Heart right ventricle (tissue), 16 donors: ENCODE results near the gene ZNF185. TPM values are rescaled to one million over a fixed set of nuclear protein-coding genes. Genes with fewer than 3 reads are reported as not detected.

Experiments
- ATAC-seq, 8 donors: fragments of 200-7000 bp; cut with Tn5 transposase; one replicate each; pipeline ENCODE4 v1.9.1; 2020; ENCODE audit warnings: mild to moderate bottlenecking in 8 of 8, moderate library complexity in 8 of 8, moderate number of reproducible peaks in 1 of 8
- DNase-seq, 2 donors: peaks; one replicate each; pipeline ENCODE4 v3.0.0-alpha.2; 2020
- H3K27ac ChIP-seq, 10 donors: fragments of 200-600 bp; sonication (generic) in 2 of 10; one replicate each; pipeline versions ENCODE4 v1.5.0 to v1.8.0; 2020 to 2022; ENCODE audit warnings: mild to moderate bottlenecking in 3 of 10
- H3K27me3 ChIP-seq, 7 donors: fragments of 200-600 bp; one replicate each; pipeline ENCODE4 v1.8.0; 2021 to 2022; ENCODE audit warnings: mild to moderate bottlenecking in 2 of 7
- H3K36me3 ChIP-seq, 9 donors: fragments of 200-600 bp; sonication (generic) in 1 of 9; one replicate each; pipeline versions ENCODE4 v1.5.0 to v1.8.0; 2020 to 2022; ENCODE audit warnings: mild to moderate bottlenecking in 2 of 9
- H3K4me1 ChIP-seq, 9 donors: fragments of 200-600 bp; sonication (generic) in 1 of 9; one replicate each; pipeline versions ENCODE4 v1.5.0 to v1.8.0; 2020 to 2022; ENCODE audit warnings: mild to moderate bottlenecking in 4 of 9
- H3K4me3 ChIP-seq, 10 donors: fragments of 200-600 bp; sonication (generic) in 2 of 10; one replicate each; pipeline versions ENCODE4 v1.5.0 to v1.8.0; 2020 to 2022; ENCODE audit warnings: mild to moderate bottlenecking in 7 of 10, moderate library complexity in 2 of 10
- H3K9me3 ChIP-seq, 11 donors: fragments of 200-600 bp in 10 of 11; sonication (generic) in 2 of 11; one replicate each; pipeline versions ENCODE4 v1.5.0 to v1.8.0; 2013 to 2022; ENCODE audit warnings: mild to moderate bottlenecking in 2 of 11, control low read depth in 1 of 11, moderate library complexity in 1 of 11
- WGBS, 2 donors: extraction: QIAGEN DNeasy Blood & Tissue Kit; methylation state at CpG; one replicate each; pipeline ENCODE4 v1.1.7; 2013; ENCODE audit warnings: inconsistent platforms in 1 of 2; 5-methylcytosine and 5-hydroxymethylcytosine counted together
- intact Hi-C, 10 donors: fragments of 100-400 bp; cut with DNase I; formaldehyde crosslinking; loops; one replicate each; pipeline versions ENCODE4 v1.11.1 to v1.14.2; 2022
- polyA plus RNA-seq, 2 donors: library from polyadenylated mRNA; stranded (reverse); fragments of 200-250 nt; gene quantifications; one replicate each; pipeline ENCODE4 v1.2.3, GENCODE V29; 2013
- total RNA-seq, 10 donors: library from RNA; stranded (reverse); fragmentation: NEBNext Ultra II Directional in 3 of 10; extraction: Animal tissue kit (Norgen Biotek cat#: 25700) in 3 of 10; gene quantifications; one replicate each; pipeline versions ENCODE4 v1.2.1 to v1.2.4, GENCODE V29; 2021 to 2023
- TF ChIP-seq, protein P1 (sequence below), 9 donors: fragments of 200-600 bp; sonication (generic) in 2 of 9; IDR thresholded peaks; one replicate each; pipeline versions ENCODE4 v1.5.0 to v1.8.0; 2021 to 2022; ENCODE audit warnings: antibody characterized with exemption in 9 of 9, mild to moderate bottlenecking in 5 of 9, moderate library complexity in 1 of 9
- donor health status: Arrhythmogenic right ventricular cardiomyopathy.
- donor health status: ischemic (EF 13 %, LVEDD 7.1; RV severe dilation, severe dysfunction).
- donor health status: healthy with polysubstance abuse.
- donor health status: DM: no; HTN: yes; CAD: no.
- donor health status: DM: no; HTN: no; CAD: no.
- donor health status: ischemic (EF 25% LVEDD 6.9; RV normal size, moderate dysfunction).
- donor health status: ischemic (EF 25% LVEDD 5.7; RV mildly dilated, moderate dysfunction).
- donor health status: healthy.
- donor health status: DM: yes; HTN: yes; CAD: no.
- donor health status: Ischemic cardiomyopathy.
- donor health status: ischemic (EF 35%, LVEDD 5.7; RV mildly dilated, moderate dysfunction).
- donor health status: nonischemic (EF 11% LVEDD 7.7; RV severe dilation, severe dysfunction).
- donor health status: DM: yes; HTN: yes; CAD: no.
- donor health status: PGD.
- donor health status: ischemic (EF 29% LVEDD 5.4; RV normal size, mild dysfunction).
- donor health status: nonischemic (EF 23%, LVEDD 6.1; RV moderate dilation, normal function).

Gene ZNF185
- total and polyA plus RNA-seq, 12 donors, result 0.51 to 4.5 (median 1.4) TPM

DNA sequence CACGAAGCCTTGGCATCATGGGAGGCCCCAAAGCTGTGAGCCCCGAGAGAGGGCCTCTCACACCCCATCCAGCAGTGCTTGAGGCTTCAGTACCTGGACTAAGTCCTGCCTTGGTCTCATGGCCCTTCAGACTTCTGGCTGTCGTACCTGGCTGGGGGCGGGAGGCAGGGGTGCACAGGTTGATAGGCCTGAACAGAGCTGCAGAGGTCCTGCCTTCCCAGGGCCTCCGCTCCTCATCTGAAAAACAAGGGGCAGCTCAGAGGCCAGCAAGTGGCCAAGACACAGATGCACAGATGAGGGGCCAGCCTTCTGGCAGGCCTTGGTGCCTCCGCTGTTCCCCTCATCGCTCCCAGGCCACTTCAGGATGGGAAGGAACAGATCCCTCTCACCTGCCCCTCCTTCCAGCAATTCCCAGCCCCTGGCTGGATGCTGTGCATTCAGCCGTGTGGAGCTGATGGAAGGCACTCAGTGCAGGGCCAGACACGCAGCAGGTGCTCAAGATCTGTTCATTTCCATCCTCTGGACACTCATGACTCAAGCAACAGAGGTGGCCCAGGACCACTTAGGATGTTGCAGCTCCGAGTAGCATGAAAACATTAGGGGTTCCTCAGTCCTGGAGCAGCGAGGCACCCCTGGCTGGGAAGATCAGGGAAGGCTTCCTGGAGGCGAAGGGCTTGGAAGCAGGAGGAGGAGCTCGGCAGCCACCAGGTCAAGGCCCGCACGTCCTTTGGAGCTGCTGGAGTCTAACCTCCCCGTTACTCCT is 1.4 kb downstream of the ZNF185 start:
- H3K4me1 ChIP-seq, result no peaks in the 10 kb centered on the region
- TF ChIP-seq, protein P1, sequence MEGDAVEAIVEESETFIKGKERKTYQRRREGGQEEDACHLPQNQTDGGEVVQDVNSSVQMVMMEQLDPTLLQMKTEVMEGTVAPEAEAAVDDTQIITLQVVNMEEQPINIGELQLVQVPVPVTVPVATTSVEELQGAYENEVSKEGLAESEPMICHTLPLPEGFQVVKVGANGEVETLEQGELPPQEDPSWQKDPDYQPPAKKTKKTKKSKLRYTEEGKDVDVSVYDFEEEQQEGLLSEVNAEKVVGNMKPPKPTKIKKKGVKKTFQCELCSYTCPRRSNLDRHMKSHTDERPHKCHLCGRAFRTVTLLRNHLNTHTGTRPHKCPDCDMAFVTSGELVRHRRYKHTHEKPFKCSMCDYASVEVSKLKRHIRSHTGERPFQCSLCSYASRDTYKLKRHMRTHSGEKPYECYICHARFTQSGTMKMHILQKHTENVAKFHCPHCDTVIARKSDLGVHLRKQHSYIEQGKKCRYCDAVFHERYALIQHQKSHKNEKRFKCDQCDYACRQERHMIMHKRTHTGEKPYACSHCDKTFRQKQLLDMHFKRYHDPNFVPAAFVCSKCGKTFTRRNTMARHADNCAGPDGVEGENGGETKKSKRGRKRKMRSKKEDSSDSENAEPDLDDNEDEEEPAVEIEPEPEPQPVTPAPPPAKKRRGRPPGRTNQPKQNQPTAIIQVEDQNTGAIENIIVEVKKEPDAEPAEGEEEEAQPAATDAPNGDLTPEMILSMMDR (IDR thresholded peaks at IDR 0.05), result no peak
- ATAC-seq (no peak), DNase-seq (no peak)
- H3K27me3 ChIP-seq, result peaks cover 0 to 56% (median 0%) of the 10 kb centered on the region in 7 donors
- no peak overlapping the region for H3K27ac ChIP-seq
- H3K36me3 ChIP-seq, result no peaks in the 10 kb centered on the region
- H3K9me3 ChIP-seq, result no peaks in the 10 kb centered on the region
- intact Hi-C loops, result no loop called here
- H3K4me3 ChIP-seq, result no peak overlapping the region
- WGBS, 2 donors, result 96% methylated on average over 11 to 16 of the region's 16 CpGs

DNA sequence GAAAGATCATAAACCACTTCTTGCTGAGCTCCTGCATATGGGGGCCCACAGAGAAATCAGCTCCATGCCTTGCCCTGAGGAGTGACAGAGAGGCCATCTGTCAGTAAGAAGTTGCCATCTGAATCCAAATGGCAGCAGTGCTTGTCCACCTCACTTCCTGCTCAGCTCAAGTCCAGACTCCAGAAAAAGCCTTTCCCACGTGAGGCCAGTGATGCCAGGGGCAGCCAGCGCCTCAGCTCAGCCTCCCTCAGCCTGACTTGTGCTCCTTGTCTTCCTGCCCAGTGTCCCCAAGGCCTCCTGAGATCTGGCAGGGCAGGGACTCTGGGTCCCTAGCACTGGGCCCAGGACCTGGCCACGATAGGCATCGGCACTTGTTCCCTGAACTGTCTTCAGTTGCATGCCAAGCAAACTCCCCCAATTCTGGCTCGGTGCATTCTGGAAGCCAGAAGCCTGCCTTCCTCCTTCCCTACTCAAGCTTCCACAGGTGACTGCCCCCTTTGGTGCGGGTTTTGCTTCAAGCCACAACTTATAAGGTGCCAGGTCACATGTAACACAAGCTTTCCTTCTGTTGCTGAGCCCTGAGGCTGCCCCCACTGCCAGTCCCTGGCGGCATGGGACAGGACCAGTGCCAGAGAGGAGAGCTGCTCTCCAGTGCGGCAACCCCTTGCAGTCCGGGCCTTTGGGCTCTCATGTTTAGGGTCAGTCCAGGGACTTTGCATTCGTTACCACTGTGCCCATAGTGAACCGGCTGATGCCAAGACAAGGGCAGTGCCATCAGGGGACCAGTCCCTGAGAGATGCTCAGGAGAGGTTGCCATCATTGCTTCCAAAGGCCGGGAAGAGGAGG is 2.2 kb downstream of the ZNF185 start:
- 92 to 96% methylated on average over 12 of the region's 12 CpGs for WGBS, 2 donors
- Histone ChIP-seq H3K9me3 (no peaks in the 10 kb centered on the region), H3K27ac (no peak overlapping the region), H3K27me3 (peaks cover 0 to 58% (median 0%) of the 10 kb centered on the region in 7 donors), H3K4me1 (no peaks in the 10 kb centered on the region), H3K4me3 (no peak overlapping the region), H3K36me3 (no peaks in the 10 kb centered on the region)
- TF ChIP-seq, protein P1 (IDR thresholded peaks at IDR 0.05), result no peak
- intact Hi-C loops, result no loop called here
- DNase-seq, result no peak
- no peak for ATAC-seq

DNA sequence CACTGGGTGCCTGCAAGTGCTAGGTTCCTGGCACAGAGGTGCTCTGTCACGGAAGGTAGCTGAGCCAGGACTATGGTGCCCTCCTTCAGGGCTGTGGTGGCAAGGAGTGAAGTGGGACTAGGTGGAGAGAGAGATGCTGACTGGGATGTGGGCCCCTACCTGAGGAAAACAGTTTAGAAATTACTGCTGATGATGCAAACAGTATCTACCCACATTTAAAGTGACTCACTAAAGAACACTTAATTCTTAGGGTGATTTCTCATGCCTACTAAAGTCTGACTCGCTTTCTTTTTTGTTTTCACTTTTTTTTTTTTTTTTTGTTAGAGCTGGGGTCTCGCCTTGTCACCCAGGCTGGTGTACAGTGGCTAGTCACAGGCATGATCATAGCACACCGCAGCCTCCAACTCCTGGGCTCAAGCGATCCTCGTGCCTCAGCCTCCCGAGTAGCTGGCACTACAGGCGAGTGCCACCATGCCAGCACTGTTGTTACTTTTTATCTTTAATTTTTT is 3.1 kb downstream of the ZNF185 start:
- H3K36me3 ChIP-seq, result no peaks in the 10 kb centered on the region
- DNase-seq (no peak), ATAC-seq (no peak)
- no peaks in the 10 kb centered on the region for H3K4me1 ChIP-seq
- no peaks in the 10 kb centered on the region for H3K9me3 ChIP-seq
- no peak overlapping the region for H3K27ac ChIP-seq
- WGBS, 2 donors, result 98 to 99% methylated on average over 8 of the region's 8 CpGs
- peaks cover 0 to 55% (median 0%) of the 10 kb centered on the region in 7 donors for H3K27me3 ChIP-seq
- no peak overlapping the region for H3K4me3 ChIP-seq
- intact Hi-C loops, result no loop called here
- TF ChIP-seq, protein P1 (IDR thresholded peaks at IDR 0.05), result no peak

DNA sequence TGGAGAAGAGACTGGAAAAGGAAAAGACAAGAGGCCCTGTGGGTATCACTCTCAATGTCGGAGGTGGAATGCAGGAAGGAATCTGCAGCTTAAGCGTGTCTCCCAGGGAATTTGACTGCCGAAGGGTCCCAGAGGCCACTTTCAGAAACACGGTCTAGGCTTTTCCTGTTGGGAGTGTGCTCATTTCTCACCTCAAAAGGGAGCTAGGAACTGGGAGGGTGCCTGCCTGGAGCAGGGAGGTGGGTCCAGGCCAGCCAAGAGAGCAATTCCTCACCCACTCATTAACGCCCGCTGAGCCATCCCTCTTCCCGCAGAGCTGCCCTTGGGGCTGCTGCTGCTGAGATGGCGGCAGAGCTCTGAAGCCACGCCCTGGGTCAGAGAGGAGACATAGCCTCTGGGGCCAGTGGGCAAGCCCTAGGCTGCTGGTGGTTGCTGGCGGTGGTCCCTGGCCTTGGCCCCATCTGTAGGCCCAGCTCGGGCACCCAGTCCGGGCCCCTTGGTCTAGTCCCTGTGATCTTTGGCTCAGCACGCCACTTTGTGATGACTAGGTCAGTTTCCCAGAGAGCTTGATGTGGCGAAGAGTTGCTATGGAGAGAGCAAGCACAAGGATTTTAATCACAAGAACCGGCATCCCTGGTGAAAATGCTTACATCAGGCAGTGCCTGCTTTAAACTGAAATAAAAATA is 4.1 kb downstream of the ZNF185 start:
- H3K4me3 ChIP-seq, result no peak overlapping the region
- H3K27ac ChIP-seq, result no peak overlapping the region
- H3K36me3 ChIP-seq, result no peaks in the 10 kb centered on the region
- no peak for ATAC-seq
- H3K27me3 ChIP-seq, result peaks cover 0 to 50% (median 0%) of the 10 kb centered on the region in 7 donors
- DNase-seq, result no peak
- intact Hi-C loops, result no loop called here
- TF ChIP-seq, protein P1 (IDR thresholded peaks at IDR 0.05), result no peak
- no peaks in the 10 kb centered on the region for H3K9me3 ChIP-seq
- no peaks in the 10 kb centered on the region for H3K4me1 ChIP-seq
- 78 to 79% methylated on average over 15 of the region's 15 CpGs for WGBS, 2 donors
